GM23338 (cell line): Measurements from ENCODE around the gene RTCA. TPM values are rescaled to one million over a fixed set of nuclear protein-coding genes. Genes with fewer than 3 reads are reported as not detected.

Experiments used
- ATAC-seq: fragments of 200-7000 bp; cut with Tn5 transposase; 3 replicates; pipeline ENCODE4 v1.9.1; 2020
- DNase-seq: peaks from one replicate; pipeline ENCODE4 v3.0.0-alpha.2; 2015; ENCODE audit warnings: low spot score
- H2AFZ ChIP-seq: fragments of 200-600 bp; sonication (generic); 2 replicates; pipeline ENCODE4 v1.8.0; 2016; ENCODE audit warnings: antibody characterized with exemption, mild to moderate bottlenecking, moderate library complexity
- H3F3A ChIP-seq: fragments of 200-600 bp; sonication (generic); replicated peaks from 2 replicates; pipeline ENCODE4 v1.8.0; 2017; ENCODE audit warnings: antibody characterized with exemption, mixed run types, low read depth
- H3K27ac ChIP-seq: fragments of 200-600 bp; sonication (generic); 2 replicates; pipeline ENCODE4 v1.6.1; 2016; ENCODE audit warnings: low read depth
- H3K27me3 ChIP-seq: fragments of 200-600 bp; sonication (generic); 2 replicates; pipeline ENCODE4 v1.8.0; 2016; ENCODE audit warnings: mild to moderate bottlenecking, mixed run types, moderate library complexity; ENCODE audit not compliant: insufficient read depth
- H3K36me3 ChIP-seq: fragments of 200-600 bp; sonication (generic); 2 replicates; pipeline ENCODE4 v1.8.0; 2016; ENCODE audit warnings: mild to moderate bottlenecking; ENCODE audit not compliant: insufficient read depth
- H3K4me1 ChIP-seq: fragments of 200-600 bp; sonication (generic); 2 replicates; pipeline ENCODE4 v1.8.0; 2016; ENCODE audit warnings: mild to moderate bottlenecking, moderate library complexity; ENCODE audit not compliant: insufficient read depth
- H3K4me2 ChIP-seq: fragments of 200-600 bp; sonication (generic); 2 replicates; pipeline ENCODE4 v1.7.1; 2017; ENCODE audit warnings: mixed run types
- H3K4me3 ChIP-seq: fragments of 200-600 bp; sonication (generic); 2 replicates; pipeline ENCODE4 v1.6.1; 2016; ENCODE audit warnings: mixed run types
- H3K79me2 ChIP-seq: fragments of 200-600 bp; sonication (generic); replicated peaks from 2 replicates; pipeline ENCODE4 v1.8.0; 2017; ENCODE audit warnings: mild to moderate bottlenecking; ENCODE audit not compliant: insufficient read depth
- H3K9me2 ChIP-seq: fragments of 200-600 bp; sonication (generic); 2 replicates; pipeline ENCODE4 v1.8.0; 2017; ENCODE audit not compliant: insufficient read depth
- H4K20me1 ChIP-seq: fragments of 200-600 bp; sonication (generic); replicated peaks from 2 replicates; pipeline ENCODE4 v1.8.0; 2017; ENCODE audit warnings: mild to moderate bottlenecking; ENCODE audit not compliant: insufficient read depth
- H3K27ac Mint-ChIP-seq: 2 replicates; pipeline ENCODE4 v1.8.0; 2020; ENCODE audit warnings: inconsistent platforms, mild to moderate bottlenecking, moderate library complexity, mixed read lengths
- H3K27me3 Mint-ChIP-seq: 3 replicates; pipeline ENCODE4 v1.8.0; 2022; ENCODE audit warnings: low read depth, mild to moderate bottlenecking, moderate library complexity, mixed read lengths, inconsistent platforms; ENCODE audit not compliant: insufficient read depth, poor library complexity
- H3K36me3 Mint-ChIP-seq: 3 replicates; pipeline ENCODE4 v1.8.0; 2021; ENCODE audit warnings: low read depth, mild to moderate bottlenecking, inconsistent platforms, moderate library complexity, mixed read lengths
- H3K4me1 Mint-ChIP-seq: 3 replicates; pipeline ENCODE4 v1.8.0; 2020; ENCODE audit warnings: mild to moderate bottlenecking, inconsistent platforms, mixed read lengths
- H3K4me3 Mint-ChIP-seq: 3 replicates; pipeline ENCODE4 v1.8.0; 2021; ENCODE audit warnings: moderate library complexity, mild to moderate bottlenecking, inconsistent platforms, mixed read lengths
- H3K9me3 Mint-ChIP-seq: 3 replicates; pipeline ENCODE4 v1.8.0; 2020; ENCODE audit warnings: moderate library complexity, mild to moderate bottlenecking, inconsistent platforms, mixed read lengths
- CREB1 ChIP-seq: fragments of 250-450 bp; sonication (Bioruptor Pico); IDR thresholded peaks from 2 replicates; pipeline ENCODE4 v1.5.0; 2020; ENCODE audit warnings: low read depth, mild to moderate bottlenecking, moderate library complexity
- EZH2 ChIP-seq: fragments of 200-600 bp; sonication (generic); IDR thresholded peaks from one replicate; pipeline ENCODE4 v1.8.0; 2017; ENCODE audit warnings: antibody characterized with exemption, mild to moderate bottlenecking, low read depth; ENCODE audit not compliant: unreplicated experiment
- EZH2phosphoT487 ChIP-seq: fragments of 200-600 bp; sonication (generic); IDR thresholded peaks from one replicate; pipeline ENCODE4 v1.8.1; 2018; ENCODE audit warnings: antibody characterized with exemption; ENCODE audit not compliant: unreplicated experiment
- JUNB ChIP-seq: IDR thresholded peaks from one replicate; pipeline ENCODE4 v1.6.1; 2016; ENCODE audit warnings: antibody characterized with exemption; ENCODE audit not compliant: unreplicated experiment
- NANOG ChIP-seq: IDR thresholded peaks from 2 replicates; pipeline ENCODE4 v1.6.1; 2016; ENCODE audit warnings: antibody characterized with exemption, borderline replicate concordance
- POLR2AphosphoS5 ChIP-seq: IDR thresholded peaks from 2 replicates; pipeline ENCODE4 v1.6.1; 2016; ENCODE audit warnings: antibody characterized with exemption, low read depth
- ZNF114 ChIP-seq: fragments of 250-450 bp; sonication (Bioruptor Pico); IDR thresholded peaks from 2 replicates; pipeline ENCODE4 v1.5.0; 2020; ENCODE audit warnings: mild to moderate bottlenecking, moderate library complexity
- ZNF331 ChIP-seq: fragments of 250-450 bp; sonication (Bioruptor Pico); IDR thresholded peaks from 2 replicates; pipeline ENCODE4 v1.5.0; 2020; ENCODE audit warnings: low read depth, mild to moderate bottlenecking, moderate library complexity
- polyA plus RNA-seq: library from polyadenylated mRNA; unstranded; fragments of >200 nt; fragmentation: Nextera tagmentation; extraction: Ambion mirVana; gene quantifications from 2 replicates; pipeline ENCODE4 v1.2.1, GENCODE V29; 2016
- total RNA-seq: library from RNA; depleted of rRNA; stranded (reverse); fragments of >200 nt; shearing (Covaris generic); gene quantifications from 2 replicates; pipeline ENCODE4 v1.2.3, GENCODE V29; 2014
- TF ChIP-seq, protein P1 (sequence below): fragments of 250-450 bp; sonication (Bioruptor Pico); IDR thresholded peaks from 2 replicates; pipeline ENCODE4 v1.5.0; 2020; ENCODE audit warnings: mild to moderate bottlenecking, moderate library complexity
- TF ChIP-seq, protein P2 (sequence below), 2 experiments: fragments of 200-600 bp in 1 of 2; sonication (generic) in 1 of 2; conservative IDR thresholded peaks; 2 replicates each; pipeline versions ENCODE4 v1.5.1 to v1.6.1; 2016 to 2017; ENCODE audit warnings: antibody characterized with exemption in 2 of 2, low read depth in 2 of 2, mild to moderate bottlenecking in 2 of 2, moderate library complexity in 1 of 2
- TF ChIP-seq, protein P3 (sequence below): IDR thresholded peaks from 2 replicates; pipeline ENCODE4 v1.6.1; 2016; ENCODE audit warnings: antibody characterized with exemption
- TF ChIP-seq, protein P4 (sequence below): IDR thresholded peaks from one replicate; pipeline ENCODE4 v1.6.1; 2018; ENCODE audit warnings: antibody characterized with exemption; ENCODE audit not compliant: unreplicated experiment

The RTCA gene
- total and polyA plus RNA-seq, 2 experiments from 2014 or later: 36.6 TPM

DNA sequence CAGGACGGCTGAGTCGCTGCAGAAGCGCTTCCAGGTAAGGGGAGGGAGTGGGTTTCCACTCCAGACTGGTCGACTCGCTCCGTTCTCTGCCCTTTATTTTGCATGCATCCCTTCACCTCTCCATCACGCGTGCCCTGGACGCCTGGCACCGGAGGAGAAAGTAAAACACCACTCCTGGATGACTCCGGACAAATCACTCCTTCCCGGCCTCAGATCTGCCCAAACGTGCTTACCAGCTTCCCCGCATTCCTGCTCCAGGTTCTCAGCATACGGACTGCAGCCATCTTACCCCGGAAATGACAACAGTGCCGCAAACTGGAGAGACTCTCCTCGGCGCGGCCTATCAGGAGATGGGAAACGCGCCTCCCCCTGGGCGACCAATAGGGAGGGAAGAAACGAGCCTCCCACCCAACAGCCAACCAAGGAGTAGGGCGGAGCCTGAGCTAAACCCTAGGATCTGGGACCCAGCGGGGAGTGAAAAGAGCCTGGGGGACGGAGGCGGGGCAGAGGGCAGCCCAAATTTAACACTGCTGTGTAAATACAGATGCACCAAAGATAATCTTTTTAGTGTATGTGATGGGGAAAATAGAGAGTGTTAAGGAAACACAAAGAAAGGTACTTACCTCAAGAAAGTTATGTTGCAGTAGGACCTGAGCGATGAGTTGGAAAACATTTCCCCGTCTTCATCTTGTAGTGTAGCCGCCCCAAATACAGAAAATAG lies 16.3 kb upstream of the RTCA start, which contains the start of gene DBT:
Gene DBT (minus strand): TSS at position 298 of the 721 bp plus-strand sequence. CDS start 14 bp downstream, at position 284.
- H2AFZ ChIP-seq: peak within 1 kb of the TSS; percentile 35; the same call in 1 of the 2 replicates
- peak within 1 kb of the TSS; percentile 90 for H3K27ac ChIP-seq
- no peaks in the 10 kb centered on the region for H3F3A ChIP-seq
- peaks cover 47% of the 10 kb centered on the region for H3K79me2 ChIP-seq
- H4K20me1 ChIP-seq: 0 out of 2 replicates have a peak, but pooled peaks cover 3% of the 10 kb centered on the region
- no peaks in the 10 kb centered on the region for H3K36me3 Mint-ChIP-seq
- H3K27ac Mint-ChIP-seq: no peak within 1 kb of the TSS
- H3K4me1 Mint-ChIP-seq: peaks cover 9% of the 10 kb centered on the region
- peak; percentile 99 for DNase-seq
- peak within 1 kb of the TSS; percentile 75 for H3K4me3 ChIP-seq
- peak within 1 kb of the TSS; percentile 84 for H3K4me2 ChIP-seq
- no peaks in the 10 kb centered on the region for H3K27me3 Mint-ChIP-seq
- no peaks in the 10 kb centered on the region for H3K9me3 Mint-ChIP-seq
- no peak within 1 kb of the TSS for H3K4me3 Mint-ChIP-seq
- H3K27me3 ChIP-seq: no peaks in the 10 kb centered on the region
- peaks cover 16% of the 10 kb centered on the region for H3K4me1 ChIP-seq
- H3K36me3 ChIP-seq: no peaks in the 10 kb centered on the region
- no peaks in the 10 kb centered on the region for H3K9me2 ChIP-seq
- TF ChIP-seq CREB1 (CRISPR knock-in tag): peak; percentile 75
- TF ChIP-seq EZH2: no peak
- TF ChIP-seq NANOG: no peak
- TF ChIP-seq ZNF114: no peak
- TF ChIP-seq, protein P1, sequence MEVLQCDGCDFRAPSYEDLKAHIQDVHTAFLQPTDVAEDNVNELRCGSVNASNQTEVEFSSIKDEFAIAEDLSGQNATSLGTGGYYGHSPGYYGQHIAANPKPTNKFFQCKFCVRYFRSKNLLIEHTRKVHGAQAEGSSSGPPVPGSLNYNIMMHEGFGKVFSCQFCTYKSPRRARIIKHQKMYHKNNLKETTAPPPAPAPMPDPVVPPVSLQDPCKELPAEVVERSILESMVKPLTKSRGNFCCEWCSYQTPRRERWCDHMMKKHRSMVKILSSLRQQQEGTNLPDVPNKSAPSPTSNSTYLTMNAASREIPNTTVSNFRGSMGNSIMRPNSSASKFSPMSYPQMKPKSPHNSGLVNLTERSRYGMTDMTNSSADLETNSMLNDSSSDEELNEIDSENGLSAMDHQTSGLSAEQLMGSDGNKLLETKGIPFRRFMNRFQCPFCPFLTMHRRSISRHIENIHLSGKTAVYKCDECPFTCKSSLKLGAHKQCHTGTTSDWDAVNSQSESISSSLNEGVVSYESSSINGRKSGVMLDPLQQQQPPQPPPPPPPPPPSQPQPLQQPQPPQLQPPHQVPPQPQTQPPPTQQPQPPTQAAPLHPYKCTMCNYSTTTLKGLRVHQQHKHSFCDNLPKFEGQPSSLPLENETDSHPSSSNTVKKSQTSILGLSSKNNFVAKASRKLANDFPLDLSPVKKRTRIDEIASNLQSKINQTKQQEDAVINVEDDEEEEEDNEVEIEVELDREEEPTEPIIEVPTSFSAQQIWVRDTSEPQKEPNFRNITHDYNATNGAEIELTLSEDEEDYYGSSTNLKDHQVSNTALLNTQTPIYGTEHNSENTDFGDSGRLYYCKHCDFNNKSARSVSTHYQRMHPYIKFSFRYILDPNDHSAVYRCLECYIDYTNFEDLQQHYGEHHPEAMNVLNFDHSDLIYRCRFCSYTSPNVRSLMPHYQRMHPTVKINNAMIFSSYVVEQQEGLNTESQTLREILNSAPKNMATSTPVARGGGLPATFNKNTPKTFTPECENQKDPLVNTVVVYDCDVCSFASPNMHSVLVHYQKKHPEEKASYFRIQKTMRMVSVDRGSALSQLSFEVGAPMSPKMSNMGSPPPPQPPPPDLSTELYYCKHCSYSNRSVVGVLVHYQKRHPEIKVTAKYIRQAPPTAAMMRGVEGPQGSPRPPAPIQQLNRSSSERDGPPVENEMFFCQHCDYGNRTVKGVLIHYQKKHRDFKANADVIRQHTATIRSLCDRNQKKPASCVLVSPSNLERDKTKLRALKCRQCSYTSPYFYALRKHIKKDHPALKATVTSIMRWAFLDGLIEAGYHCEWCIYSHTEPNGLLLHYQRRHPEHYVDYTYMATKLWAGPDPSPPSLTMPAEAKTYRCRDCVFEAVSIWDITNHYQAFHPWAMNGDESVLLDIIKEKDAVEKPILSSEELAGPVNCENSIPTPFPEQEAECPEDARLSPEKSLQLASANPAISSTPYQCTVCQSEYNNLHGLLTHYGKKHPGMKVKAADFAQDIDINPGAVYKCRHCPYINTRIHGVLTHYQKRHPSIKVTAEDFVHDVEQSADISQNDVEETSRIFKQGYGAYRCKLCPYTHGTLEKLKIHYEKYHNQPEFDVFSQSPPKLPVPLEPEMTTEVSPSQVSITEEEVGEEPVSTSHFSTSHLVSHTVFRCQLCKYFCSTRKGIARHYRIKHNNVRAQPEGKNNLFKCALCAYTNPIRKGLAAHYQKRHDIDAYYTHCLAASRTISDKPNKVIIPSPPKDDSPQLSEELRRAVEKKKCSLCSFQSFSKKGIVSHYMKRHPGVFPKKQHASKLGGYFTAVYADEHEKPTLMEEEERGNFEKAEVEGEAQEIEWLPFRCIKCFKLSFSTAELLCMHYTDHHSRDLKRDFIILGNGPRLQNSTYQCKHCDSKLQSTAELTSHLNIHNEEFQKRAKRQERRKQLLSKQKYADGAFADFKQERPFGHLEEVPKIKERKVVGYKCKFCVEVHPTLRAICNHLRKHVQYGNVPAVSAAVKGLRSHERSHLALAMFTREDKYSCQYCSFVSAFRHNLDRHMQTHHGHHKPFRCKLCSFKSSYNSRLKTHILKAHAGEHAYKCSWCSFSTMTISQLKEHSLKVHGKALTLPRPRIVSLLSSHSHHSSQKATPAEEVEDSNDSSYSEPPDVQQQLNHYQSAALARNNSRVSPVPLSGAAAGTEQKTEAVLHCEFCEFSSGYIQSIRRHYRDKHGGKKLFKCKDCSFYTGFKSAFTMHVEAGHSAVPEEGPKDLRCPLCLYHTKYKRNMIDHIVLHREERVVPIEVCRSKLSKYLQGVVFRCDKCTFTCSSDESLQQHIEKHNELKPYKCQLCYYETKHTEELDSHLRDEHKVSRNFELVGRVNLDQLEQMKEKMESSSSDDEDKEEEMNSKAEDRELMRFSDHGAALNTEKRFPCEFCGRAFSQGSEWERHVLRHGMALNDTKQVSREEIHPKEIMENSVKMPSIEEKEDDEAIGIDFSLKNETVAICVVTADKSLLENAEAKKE: no peak
- peak; percentile 98 for TF ChIP-seq POLR2AphosphoS5
- TF ChIP-seq JUNB: no peak
- no peak for TF ChIP-seq EZH2phosphoT487
- TF ChIP-seq, protein P2, sequence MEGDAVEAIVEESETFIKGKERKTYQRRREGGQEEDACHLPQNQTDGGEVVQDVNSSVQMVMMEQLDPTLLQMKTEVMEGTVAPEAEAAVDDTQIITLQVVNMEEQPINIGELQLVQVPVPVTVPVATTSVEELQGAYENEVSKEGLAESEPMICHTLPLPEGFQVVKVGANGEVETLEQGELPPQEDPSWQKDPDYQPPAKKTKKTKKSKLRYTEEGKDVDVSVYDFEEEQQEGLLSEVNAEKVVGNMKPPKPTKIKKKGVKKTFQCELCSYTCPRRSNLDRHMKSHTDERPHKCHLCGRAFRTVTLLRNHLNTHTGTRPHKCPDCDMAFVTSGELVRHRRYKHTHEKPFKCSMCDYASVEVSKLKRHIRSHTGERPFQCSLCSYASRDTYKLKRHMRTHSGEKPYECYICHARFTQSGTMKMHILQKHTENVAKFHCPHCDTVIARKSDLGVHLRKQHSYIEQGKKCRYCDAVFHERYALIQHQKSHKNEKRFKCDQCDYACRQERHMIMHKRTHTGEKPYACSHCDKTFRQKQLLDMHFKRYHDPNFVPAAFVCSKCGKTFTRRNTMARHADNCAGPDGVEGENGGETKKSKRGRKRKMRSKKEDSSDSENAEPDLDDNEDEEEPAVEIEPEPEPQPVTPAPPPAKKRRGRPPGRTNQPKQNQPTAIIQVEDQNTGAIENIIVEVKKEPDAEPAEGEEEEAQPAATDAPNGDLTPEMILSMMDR (conservative IDR thresholded peaks at IDR 0.05; ENCODE audit: low read depth in 2 of 2): no peak
- TF ChIP-seq, protein P3, sequence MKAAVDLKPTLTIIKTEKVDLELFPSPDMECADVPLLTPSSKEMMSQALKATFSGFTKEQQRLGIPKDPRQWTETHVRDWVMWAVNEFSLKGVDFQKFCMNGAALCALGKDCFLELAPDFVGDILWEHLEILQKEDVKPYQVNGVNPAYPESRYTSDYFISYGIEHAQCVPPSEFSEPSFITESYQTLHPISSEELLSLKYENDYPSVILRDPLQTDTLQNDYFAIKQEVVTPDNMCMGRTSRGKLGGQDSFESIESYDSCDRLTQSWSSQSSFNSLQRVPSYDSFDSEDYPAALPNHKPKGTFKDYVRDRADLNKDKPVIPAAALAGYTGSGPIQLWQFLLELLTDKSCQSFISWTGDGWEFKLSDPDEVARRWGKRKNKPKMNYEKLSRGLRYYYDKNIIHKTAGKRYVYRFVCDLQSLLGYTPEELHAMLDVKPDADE: peak; percentile 54
- TF ChIP-seq ZNF331 (CRISPR knock-in tag): no peak
- TF ChIP-seq, protein P4, sequence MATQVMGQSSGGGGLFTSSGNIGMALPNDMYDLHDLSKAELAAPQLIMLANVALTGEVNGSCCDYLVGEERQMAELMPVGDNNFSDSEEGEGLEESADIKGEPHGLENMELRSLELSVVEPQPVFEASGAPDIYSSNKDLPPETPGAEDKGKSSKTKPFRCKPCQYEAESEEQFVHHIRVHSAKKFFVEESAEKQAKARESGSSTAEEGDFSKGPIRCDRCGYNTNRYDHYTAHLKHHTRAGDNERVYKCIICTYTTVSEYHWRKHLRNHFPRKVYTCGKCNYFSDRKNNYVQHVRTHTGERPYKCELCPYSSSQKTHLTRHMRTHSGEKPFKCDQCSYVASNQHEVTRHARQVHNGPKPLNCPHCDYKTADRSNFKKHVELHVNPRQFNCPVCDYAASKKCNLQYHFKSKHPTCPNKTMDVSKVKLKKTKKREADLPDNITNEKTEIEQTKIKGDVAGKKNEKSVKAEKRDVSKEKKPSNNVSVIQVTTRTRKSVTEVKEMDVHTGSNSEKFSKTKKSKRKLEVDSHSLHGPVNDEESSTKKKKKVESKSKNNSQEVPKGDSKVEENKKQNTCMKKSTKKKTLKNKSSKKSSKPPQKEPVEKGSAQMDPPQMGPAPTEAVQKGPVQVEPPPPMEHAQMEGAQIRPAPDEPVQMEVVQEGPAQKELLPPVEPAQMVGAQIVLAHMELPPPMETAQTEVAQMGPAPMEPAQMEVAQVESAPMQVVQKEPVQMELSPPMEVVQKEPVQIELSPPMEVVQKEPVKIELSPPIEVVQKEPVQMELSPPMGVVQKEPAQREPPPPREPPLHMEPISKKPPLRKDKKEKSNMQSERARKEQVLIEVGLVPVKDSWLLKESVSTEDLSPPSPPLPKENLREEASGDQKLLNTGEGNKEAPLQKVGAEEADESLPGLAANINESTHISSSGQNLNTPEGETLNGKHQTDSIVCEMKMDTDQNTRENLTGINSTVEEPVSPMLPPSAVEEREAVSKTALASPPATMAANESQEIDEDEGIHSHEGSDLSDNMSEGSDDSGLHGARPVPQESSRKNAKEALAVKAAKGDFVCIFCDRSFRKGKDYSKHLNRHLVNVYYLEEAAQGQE: no peak
- ATAC-seq: peak; percentile 99
